Fibroblast of the conjunctiva (primary cell): Measurements from ENCODE around the gene PITPNB.

Experiments
- DNase-seq: peaks from one replicate; pipeline ENCODE4 v3.0.0-alpha.2; 2010; ENCODE audit warnings: low read depth

PITPNB gene

GRCh38 chr22:27832606-27833005 lies 86.5 kb downstream of the PITPNB start:
- no peak for DNase-seq

- no peak for DNase-seq
Measured at GRCh38 chr22:27829620-27830019, 89.4 kb downstream of the PITPNB start.

GRCh38 chr22:27827604-27828587 lies 91.2 kb downstream of the PITPNB start:
- no peak for DNase-seq

GRCh38 chr22:27825174-27825573 lies 93.9 kb downstream of the PITPNB start:
- no peak for DNase-seq

GRCh38 chr22:27823221-27823620 lies 95.8 kb downstream of the PITPNB start:
- no peak for DNase-seq

GRCh38 chr22:27820896-27821866 lies 97.9 kb downstream of the PITPNB start:
- DNase-seq: no peak

- DNase-seq: no peak
Measured at GRCh38 chr22:27816552-27816951, 102.5 kb downstream of the PITPNB start.

- no peak for DNase-seq
Measured at GRCh38 chr22:27815826-27816530, 103.1 kb downstream of the PITPNB start.

GRCh38 chr22:27814993-27815392 lies 104.1 kb downstream of the PITPNB start:
- no peak for DNase-seq

- no peak for DNase-seq
Measured at GRCh38 chr22:27811778-27812177, 107.3 kb downstream of the PITPNB start.

GRCh38 chr22:27810609-27811151 lies 108.4 kb downstream of the PITPNB start:
- DNase-seq: no peak

- no peak for DNase-seq
Measured at GRCh38 chr22:27809700-27810608, 109.1 kb downstream of the PITPNB start.

- DNase-seq: no peak
Measured at GRCh38 chr22:27809226-27809603, 109.8 kb downstream of the PITPNB start.

GRCh38 chr22:27808451-27809225 lies 110.4 kb downstream of the PITPNB start:
- DNase-seq: no peak

- no peak for DNase-seq
Measured at GRCh38 chr22:27805841-27806240, 113.2 kb downstream of the PITPNB start.

- DNase-seq: no peak
Measured at GRCh38 chr22:27804470-27805297, 114.4 kb downstream of the PITPNB start.

- no peak for DNase-seq
Measured at GRCh38 chr22:27803841-27804415, 115.1 kb downstream of the PITPNB start.

- no peak for DNase-seq
Measured at GRCh38 chr22:27802346-27803073, 116.5 kb downstream of the PITPNB start.
